ENCODE data around the gene SRPK2.

GRCh38 chr7:105229641-105230040 is 159.1 kb downstream of the SRPK2 start:
- TF ChIP-seq CTCF (IDR thresholded peaks at IDR 0.05; ENCODE audit: poor library complexity, severe bottlenecking) = no peak
- TF ChIP-seq EP300 (conservative IDR thresholded peaks at IDR 0.05; ENCODE audit: poor library complexity, severe bottlenecking) = no peak
- TF ChIP-seq RAD21 (conservative IDR thresholded peaks at IDR 0.05) = no peak
- TF ChIP-seq REST (IDR thresholded peaks at IDR 0.05; ENCODE audit: borderline replicate concordance) = no peak
- TF ChIP-seq TAF1 (IDR thresholded peaks at IDR 0.05; ENCODE audit: low read depth) = no peak
- no peak for TF ChIP-seq POLR2AphosphoS5 (IDR thresholded peaks at IDR 0.05)

All from neural cell (in vitro differentiated cells).